NCI-H446 treated with DMSO at 0.1 percent for 48 hours (cell line): ENCODE results near the gene GPC2.
A peak's percentile ranks its signal among the peaks of the same experiment; 100 is the strongest.

ENCODE experiments used
- DNase-seq: peaks from one replicate; lab custom pipeline; 2025; lab: John Stamatoyannopoulos, UW

Gene GPC2

GRCh38 chr7:100122067-100122466 is 55.1 kb downstream of the GPC2 start:
- DNase-seq = no peak

GRCh38 chr7:100120733-100121036 is 56.5 kb downstream of the GPC2 start:
- DNase-seq = no peak

GRCh38 chr7:100119970-100120732 is 57.0 kb downstream of the GPC2 start:
- DNase-seq = peak; percentile 50
